Measurements from ENCODE around the gene CCBE1. TPM values are rescaled to one million over a fixed set of nuclear protein-coding genes. Genes with fewer than 3 reads are reported as not detected.

The CCBE1 gene
- polyA plus RNA-seq, 2 of the 4 experiments (the other 2 are of a cell fraction) = 3.0 to 9.9 TPM

GRCh38 chr18:59664329-59664728 is 32.9 kb downstream of the CCBE1 start:
- H3K4me1 ChIP-seq = peaks cover 4% of the 10 kb centered on the region; the same call in 1 of the 3 replicates
- TF ChIP-seq HOXB13 (CRISPR knock-in tag; IDR thresholded peaks at IDR 0.05; ENCODE audit: low read depth) = no peak
- no peak for TF ChIP-seq MAZ (IDR thresholded peaks at IDR 0.05; ENCODE audit: borderline replicate concordance, low read depth, low read length)
- no peak for TF ChIP-seq HMGXB4 (CRISPR knock-in tag; IDR thresholded peaks at IDR 0.05; ENCODE audit: borderline replicate concordance)
- no peak for TF ChIP-seq EP300 (IDR thresholded peaks at IDR 0.05)
- TF ChIP-seq SREBF2 (IDR thresholded peaks at IDR 0.05) = no peak
- no peak for TF ChIP-seq HOXB5 (CRISPR knock-in tag; IDR thresholded peaks at IDR 0.05)
- TF ChIP-seq E2F6 (IDR thresholded peaks at IDR 0.05; ENCODE audit: borderline replicate concordance, low read depth) = no peak
- TF ChIP-seq BHLHE40 (IDR thresholded peaks at IDR 0.05; ENCODE audit: low read depth, low read length) = no peak
- no peak for TF ChIP-seq ESRRA (IDR thresholded peaks at IDR 0.05; ENCODE audit: borderline replicate concordance, low read length)
- no peak for TF ChIP-seq PHF8 (IDR thresholded peaks at IDR 0.05; ENCODE audit: borderline replicate concordance, low read depth)
- no peak for TF ChIP-seq CHD2 (IDR thresholded peaks at IDR 0.05; ENCODE audit: low read length, partially characterized antibody)
- TF ChIP-seq JUNB (IDR thresholded peaks at IDR 0.05) = no peak
- no peak for TF ChIP-seq FOSB (CRISPR knock-in tag; IDR thresholded peaks at IDR 0.05)
- no peak for TF ChIP-seq HDAC2 (IDR thresholded peaks at IDR 0.05)
- no peak for TF ChIP-seq ZSCAN20 (CRISPR knock-in tag; IDR thresholded peaks at IDR 0.05)
- no peak for TF ChIP-seq HOXA7 (CRISPR knock-in tag; IDR thresholded peaks at IDR 0.05)
- 72% methylated on average over 3 of the region's 3 CpGs for WGBS (ENCODE audit: missing lambda C conversion rate)
- no peak overlapping the region for H3K27ac ChIP-seq
- H3K4me2 ChIP-seq = no peak overlapping the region
- DNase-seq (ENCODE audit: low read depth in 1 of 2, low spot score in 1 of 2) (no peak), FAIRE-seq (no peak), ATAC-seq (no peak)
- H3K4me3 ChIP-seq = no peak overlapping the region
- ChIA-PET CTCF (no interaction called here), POLR2A (no interaction called here)
- no peaks in the 10 kb centered on the region for H3K9me3 ChIP-seq

GRCh38 chr18:59663096-59663495 is 34.1 kb downstream of the CCBE1 start:
- POLR2A ChIA-PET = no interaction called here
- FAIRE-seq (no peak), DNase-seq (ENCODE audit: low read depth in 1 of 2, low spot score in 1 of 2) (no peak), ATAC-seq (no peak)
- 87% methylated on average over 1 of the region's 1 CpG for WGBS (ENCODE audit: missing lambda C conversion rate)
- no peak overlapping the region for H3K4me2 ChIP-seq
- TF ChIP-seq MAX (IDR thresholded peaks at IDR 0.05) = no peak
- TF ChIP-seq SMC3 (IDR thresholded peaks at IDR 0.05) = no peak
- no peak for TF ChIP-seq MAFK (IDR thresholded peaks at IDR 0.05; ENCODE audit: partially characterized antibody)
- TF ChIP-seq CEBPB (IDR thresholded peaks at IDR 0.05) = no peak
- no peak overlapping the region for H3K4me3 ChIP-seq
- peaks cover 4% of the 10 kb centered on the region; the same call in 1 of the 3 replicates for H3K4me1 ChIP-seq
- CTCF ChIA-PET = interaction anchor here (1.0 kb wide), 1 partner anchor 34 kb away, joined by 3 read pairs; the partner anchor contains the start of gene CCBE1
- H3K9me3 ChIP-seq = no peaks in the 10 kb centered on the region
- no peak overlapping the region for H3K27ac ChIP-seq

- Histone ChIP-seq H3K4me2 (no peak overlapping the region), H3K27ac (no peak overlapping the region), H3K4me3 (no peak overlapping the region), H3K9me3 (no peaks in the 10 kb centered on the region), H3K4me1 (peaks cover 4% of the 10 kb centered on the region; the same call in 1 of the 3 replicates)
- CTCF ChIA-PET = no interaction called here
- no peak for ATAC-seq
- no peak for FAIRE-seq
- WGBS (ENCODE audit: missing lambda C conversion rate) = 31% methylated on average over 2 of the region's 2 CpGs
- no peak for DNase-seq (ENCODE audit: low read depth in 1 of 2, low spot score in 1 of 2)
- POLR2A ChIA-PET = no interaction called here
- no peak for TF ChIP-seq PHF8 (IDR thresholded peaks at IDR 0.05; ENCODE audit: borderline replicate concordance, low read depth)
- TF ChIP-seq CBX8 (IDR thresholded peaks at IDR 0.05) = no peak
- TF ChIP-seq HES2 (IDR thresholded peaks at IDR 0.05) = no peak
- no peak for TF ChIP-seq CHD4 (IDR thresholded peaks at IDR 0.05; ENCODE audit: borderline replicate concordance)
- TF ChIP-seq JUN (IDR thresholded peaks at IDR 0.05) = no peak
- no peak for TF ChIP-seq ZNF302 (CRISPR knock-in tag; IDR thresholded peaks at IDR 0.05)
- TF ChIP-seq CBX2 (IDR thresholded peaks at IDR 0.05; ENCODE audit: borderline replicate concordance, low read depth) = no peak
- no peak for TF ChIP-seq E2F6 (IDR thresholded peaks at IDR 0.05; ENCODE audit: borderline replicate concordance, low read depth)
- no peak for TF ChIP-seq HOXB13 (CRISPR knock-in tag; IDR thresholded peaks at IDR 0.05; ENCODE audit: low read depth)
- TF ChIP-seq NPAS2 (CRISPR knock-in tag; IDR thresholded peaks at IDR 0.05; ENCODE audit: borderline replicate concordance) = no peak
- no peak for TF ChIP-seq MAFK (IDR thresholded peaks at IDR 0.05; ENCODE audit: partially characterized antibody)
- no peak for TF ChIP-seq TFCP2L1 (CRISPR knock-in tag; IDR thresholded peaks at IDR 0.05)
- TF ChIP-seq NR3C1 (IDR thresholded peaks at IDR 0.05) = no peak
- no peak for TF ChIP-seq RNF2 (IDR thresholded peaks at IDR 0.05; ENCODE audit: borderline replicate concordance, low read depth)
- no peak for TF ChIP-seq HOXA7 (CRISPR knock-in tag; IDR thresholded peaks at IDR 0.05)
- TF ChIP-seq MYC (IDR thresholded peaks at IDR 0.05; ENCODE audit: borderline replicate concordance, low read length) = no peak
- no peak for TF ChIP-seq CEBPB (IDR thresholded peaks at IDR 0.05)
- no peak for TF ChIP-seq POLR2A (IDR thresholded peaks at IDR 0.05; ENCODE audit: low read length)
- no peak for TF ChIP-seq MAX (IDR thresholded peaks at IDR 0.05)
These were observed 35.1 kb downstream of the CCBE1 start for GRCh38 chr18:59661891-59662701.
